Stimulated activated CD8-positive, alpha-beta memory T cell treated with anti-CD3 and anti-CD28 coated beads, Interleukin-7, amount 100 ng/mL, for 48 hours (primary cell): ENCODE data around the gene ABCA13.

ENCODE experiments used
- DNase-seq, 2 donors: peaks; one replicate each; pipeline ENCODE4 v3.0.0-alpha.2; 2020; ENCODE audit warnings: low read depth in 1 of 2; ENCODE audit errors: extremely low read depth in 1 of 2

The ABCA13 gene

GRCh38 chr7:48621076-48621475 lies 449.8 kb downstream of the ABCA13 start:
- DNase-seq, result no peak

GRCh38 chr7:48627164-48627563 lies 455.9 kb downstream of the ABCA13 start:
- no peak for DNase-seq

- no peak for DNase-seq
These were observed 457.6 kb downstream of the ABCA13 start for GRCh38 chr7:48628793-48629349.

DNA sequence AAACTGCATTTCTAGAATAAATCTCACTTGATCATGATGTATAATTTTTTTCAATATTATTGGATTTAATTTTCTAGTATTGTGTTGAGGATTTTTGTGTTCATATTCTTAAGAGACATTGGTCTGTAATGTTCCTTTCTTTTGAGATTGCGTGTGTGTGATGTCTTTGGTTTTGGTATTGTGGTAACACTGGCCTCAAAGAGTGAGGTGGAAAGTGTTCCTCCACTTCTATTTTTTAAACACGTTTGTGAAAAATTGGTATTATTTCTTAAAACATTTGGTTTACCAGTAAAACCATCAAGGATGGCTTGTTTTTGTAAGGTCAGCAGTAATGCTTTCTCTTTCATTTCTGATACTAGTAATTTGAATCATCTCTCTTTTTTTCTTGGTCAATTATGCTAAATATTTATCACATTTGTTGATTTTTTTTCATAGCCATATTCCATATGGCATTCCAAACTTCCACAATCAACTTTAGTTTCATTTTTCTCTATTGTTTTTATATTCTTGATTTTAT lies 462.9 kb downstream of the ABCA13 start:
- no peak for DNase-seq

GRCh38 chr7:48635796-48636195 lies 464.5 kb downstream of the ABCA13 start:
- DNase-seq, result no peak

- DNase-seq, result no peak
These were observed 465.2 kb downstream of the ABCA13 start for GRCh38 chr7:48636391-48637015.

- DNase-seq, result no peak
These were observed 466.1 kb downstream of the ABCA13 start for GRCh38 chr7:48637382-48637781.

- no peak for DNase-seq
These were observed 466.8 kb downstream of the ABCA13 start for GRCh38 chr7:48638041-48638440.

GRCh38 chr7:48643431-48644013 lies 472.3 kb downstream of the ABCA13 start:
- no peak for DNase-seq

DNA sequence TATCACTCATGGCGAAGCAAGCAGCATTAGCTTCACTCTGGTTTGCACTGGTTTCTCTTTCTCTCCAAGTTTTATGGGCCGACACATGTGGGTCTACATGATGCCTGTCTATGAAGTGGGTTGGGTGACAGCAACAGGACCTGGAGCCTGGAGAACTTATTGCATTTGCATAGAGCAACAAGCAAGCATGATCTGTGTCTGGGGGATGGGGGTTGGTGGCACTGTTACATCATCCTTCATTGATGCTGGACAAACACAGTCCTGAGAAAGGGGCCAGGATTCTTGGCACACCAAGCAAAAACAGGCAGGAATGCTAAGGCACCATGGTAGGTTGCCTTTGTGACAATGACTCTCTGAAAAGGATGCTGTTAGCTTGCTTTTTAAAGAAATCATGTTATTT lies 486.9 kb downstream of the ABCA13 start:
- DNase-seq, result no peak

DNA sequence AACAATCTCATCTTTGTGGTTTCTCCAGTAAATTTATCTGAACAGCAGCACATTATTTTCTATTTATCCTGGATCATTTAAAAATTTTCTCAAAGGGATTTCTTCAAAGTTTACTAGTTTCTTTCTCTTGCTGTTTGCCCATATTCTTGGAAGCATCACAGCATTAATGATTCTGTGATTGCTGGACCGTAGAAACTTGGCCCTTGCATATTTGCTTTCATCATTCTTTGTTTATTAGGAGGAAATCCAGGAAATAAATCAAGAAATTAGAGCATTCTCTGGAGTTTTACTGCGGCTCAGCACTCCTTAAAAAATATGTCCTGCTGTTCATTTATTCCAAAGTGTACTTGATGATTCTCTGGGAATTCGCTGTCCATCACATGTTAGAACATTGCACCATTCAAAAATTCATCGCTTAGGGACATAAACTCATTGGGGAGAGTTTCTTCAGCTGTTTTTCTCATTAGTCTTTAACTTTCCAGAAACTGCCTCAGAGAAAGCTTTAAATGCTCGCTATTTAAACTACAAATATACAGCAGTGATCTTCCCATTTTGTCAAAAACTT lies 489.1 kb downstream of the ABCA13 start:
- DNase-seq, result no peak

GRCh38 chr7:48664241-48664640 lies 493.0 kb downstream of the ABCA13 start:
- no peak for DNase-seq

- no peak for DNase-seq
These were observed 494.3 kb downstream of the ABCA13 start for GRCh38 chr7:48665353-48666135.

DNA sequence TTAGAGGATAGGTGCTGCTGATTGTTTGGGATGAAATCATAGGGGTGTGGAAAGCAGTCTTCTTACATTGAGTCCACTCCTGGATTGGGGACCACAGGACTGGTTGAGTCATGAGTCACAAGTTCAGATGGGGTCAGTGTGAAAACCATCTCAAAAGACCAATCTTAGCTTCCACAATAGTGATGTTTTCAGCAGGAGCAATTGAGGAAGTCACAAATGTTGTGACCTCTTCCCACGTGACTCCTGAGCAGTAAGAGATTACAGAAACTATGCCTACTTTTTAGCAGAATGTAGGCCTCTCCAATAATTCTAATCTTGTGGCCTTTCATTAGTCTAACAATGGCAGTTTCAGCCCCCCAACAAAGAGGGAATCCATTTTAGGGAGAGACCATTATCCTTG lies 496.1 kb downstream of the ABCA13 start:
- DNase-seq, result no peak

- DNase-seq, result no peak
These were observed 500.4 kb downstream of the ABCA13 start for GRCh38 chr7:48671656-48672055.

DNA sequence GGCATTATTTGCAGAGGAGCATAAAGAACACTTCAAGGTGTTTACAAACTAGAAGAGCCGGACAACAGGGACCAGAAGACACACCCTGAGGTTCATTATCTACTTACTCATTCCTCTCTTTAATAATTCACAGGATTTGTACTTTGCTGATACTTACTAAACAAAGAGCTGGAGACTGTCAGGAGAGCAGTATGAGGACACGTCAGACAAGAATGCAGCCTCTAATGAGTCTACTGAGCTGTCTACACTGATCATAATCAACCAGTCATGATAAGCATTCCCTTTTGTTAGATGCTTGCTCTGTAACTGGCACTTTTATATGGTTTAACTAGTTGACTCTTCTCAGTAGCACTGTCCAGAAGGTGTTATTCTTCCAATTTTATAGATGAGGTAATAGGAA lies 509.7 kb downstream of the ABCA13 start:
- DNase-seq, result no peak

- DNase-seq, result no peak
These were observed 520.5 kb downstream of the ABCA13 start for GRCh38 chr7:48691788-48692187.
